ENCODE results near the gene APBB1IP.

DNA sequence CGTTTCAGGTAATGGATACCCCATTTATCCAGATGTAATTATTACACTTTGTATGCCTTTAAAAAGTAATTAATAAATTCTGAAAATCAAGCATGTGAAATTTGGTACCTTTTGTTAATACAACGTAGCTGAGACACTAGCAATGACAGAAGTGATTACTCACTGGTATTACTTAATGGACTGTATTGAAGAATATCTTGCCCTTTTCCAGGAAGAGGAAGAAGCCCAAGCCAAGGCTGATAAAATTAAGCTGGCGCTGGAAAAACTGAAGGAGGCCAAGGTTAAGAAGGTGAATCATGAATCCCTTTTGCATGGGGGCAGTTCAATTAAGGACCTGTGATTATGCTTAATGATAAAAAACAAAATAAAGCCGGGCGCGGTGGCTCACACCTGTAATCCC lies 64.8 kb downstream of the APBB1IP start:
- TF ChIP-seq, protein P1, sequence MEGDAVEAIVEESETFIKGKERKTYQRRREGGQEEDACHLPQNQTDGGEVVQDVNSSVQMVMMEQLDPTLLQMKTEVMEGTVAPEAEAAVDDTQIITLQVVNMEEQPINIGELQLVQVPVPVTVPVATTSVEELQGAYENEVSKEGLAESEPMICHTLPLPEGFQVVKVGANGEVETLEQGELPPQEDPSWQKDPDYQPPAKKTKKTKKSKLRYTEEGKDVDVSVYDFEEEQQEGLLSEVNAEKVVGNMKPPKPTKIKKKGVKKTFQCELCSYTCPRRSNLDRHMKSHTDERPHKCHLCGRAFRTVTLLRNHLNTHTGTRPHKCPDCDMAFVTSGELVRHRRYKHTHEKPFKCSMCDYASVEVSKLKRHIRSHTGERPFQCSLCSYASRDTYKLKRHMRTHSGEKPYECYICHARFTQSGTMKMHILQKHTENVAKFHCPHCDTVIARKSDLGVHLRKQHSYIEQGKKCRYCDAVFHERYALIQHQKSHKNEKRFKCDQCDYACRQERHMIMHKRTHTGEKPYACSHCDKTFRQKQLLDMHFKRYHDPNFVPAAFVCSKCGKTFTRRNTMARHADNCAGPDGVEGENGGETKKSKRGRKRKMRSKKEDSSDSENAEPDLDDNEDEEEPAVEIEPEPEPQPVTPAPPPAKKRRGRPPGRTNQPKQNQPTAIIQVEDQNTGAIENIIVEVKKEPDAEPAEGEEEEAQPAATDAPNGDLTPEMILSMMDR (IDR thresholded peaks at IDR 0.05), result no peak
- no peak for TF ChIP-seq POLR2A (IDR thresholded peaks at IDR 0.05)

Data from lower leg skin (tissue), 3 donors.